Right hindlimb (tissue), 1 donor: Measurements from ENCODE around the gene ZNF691.
"Not testable (repeated sequence)": the region's sequence is repeated elsewhere in the genome, so short reads cannot be mapped to it uniquely, and the experiment has no call there.

Experiments used
- DNase-seq: peaks from one replicate; pipeline ENCODE4 v3.0.0-alpha.2; 2018

The ZNF691 gene

GRCh38 chr1:42833981-42834380, 12.4 kb upstream of the ZNF691 start:
- no peak for DNase-seq

- no peak for DNase-seq
These were observed 11.6 kb upstream of the ZNF691 start for GRCh38 chr1:42834803-42835202.

- no peak for DNase-seq
These were observed 11.0 kb upstream of the ZNF691 start for GRCh38 chr1:42835422-42835821.

GRCh38 chr1:42837709-42838108, 8.7 kb upstream of the ZNF691 start:
- DNase-seq: no peak

- no peak for DNase-seq
These were observed 7.8 kb upstream of the ZNF691 start for GRCh38 chr1:42838482-42839190.

GRCh38 chr1:42841010-42841409, 5.4 kb upstream of the ZNF691 start:
- no peak for DNase-seq

- DNase-seq: no peak
These were observed 4.8 kb upstream of the ZNF691 start for GRCh38 chr1:42841440-42842147.

- no peak for DNase-seq
These were observed 1.7 kb upstream of the ZNF691 start for GRCh38 chr1:42844592-42845140.

- DNase-seq: no peak
These were observed 1.2 kb upstream of the ZNF691 start for GRCh38 chr1:42845193-42845592.

- no peak for DNase-seq
These were observed 552 bp upstream of the ZNF691 start for GRCh38 chr1:42845866-42846256.

GRCh38 chr1:42847111-42847595, 740 bp downstream of the ZNF691 start:
- no peak for DNase-seq

- DNase-seq: no peak
These were observed 1.5 kb downstream of the ZNF691 start for GRCh38 chr1:42847721-42848460.

GRCh38 chr1:42848823-42849537, 2.6 kb downstream of the ZNF691 start:
- no peak for DNase-seq

- no peak for DNase-seq
These were observed 3.5 kb downstream of the ZNF691 start for GRCh38 chr1:42849944-42850343.

GRCh38 chr1:42851420-42851819, 5.0 kb downstream of the ZNF691 start:
- DNase-seq: no peak

GRCh38 chr1:42851960-42852607, 5.7 kb downstream of the ZNF691 start:
- no peak for DNase-seq

GRCh38 chr1:42852608-42852980, 6.2 kb downstream of the ZNF691 start:
- no peak for DNase-seq

- DNase-seq: no peak
These were observed 6.9 kb downstream of the ZNF691 start for GRCh38 chr1:42853116-42853884.

- not testable (repeated sequence) for DNase-seq
These were observed 10.1 kb downstream of the ZNF691 start for GRCh38 chr1:42856554-42856953.

GRCh38 chr1:42859366-42859765, 13.0 kb downstream of the ZNF691 start:
- DNase-seq: not testable (repeated sequence)

GRCh38 chr1:42860339-42861013, 14.1 kb downstream of the ZNF691 start:
- no peak for DNase-seq
